GM15510 (cell line): ENCODE measurements around the gene APMAP.

ENCODE experiments used
- POLR2A ChIP-seq: IDR thresholded peaks from 3 replicates; pipeline ENCODE4 v1.6.1; 2011; ENCODE audit warnings: borderline replicate concordance; ENCODE audit not compliant: insufficient read length; ENCODE audit errors: extremely low read depth

The APMAP gene

DNA sequence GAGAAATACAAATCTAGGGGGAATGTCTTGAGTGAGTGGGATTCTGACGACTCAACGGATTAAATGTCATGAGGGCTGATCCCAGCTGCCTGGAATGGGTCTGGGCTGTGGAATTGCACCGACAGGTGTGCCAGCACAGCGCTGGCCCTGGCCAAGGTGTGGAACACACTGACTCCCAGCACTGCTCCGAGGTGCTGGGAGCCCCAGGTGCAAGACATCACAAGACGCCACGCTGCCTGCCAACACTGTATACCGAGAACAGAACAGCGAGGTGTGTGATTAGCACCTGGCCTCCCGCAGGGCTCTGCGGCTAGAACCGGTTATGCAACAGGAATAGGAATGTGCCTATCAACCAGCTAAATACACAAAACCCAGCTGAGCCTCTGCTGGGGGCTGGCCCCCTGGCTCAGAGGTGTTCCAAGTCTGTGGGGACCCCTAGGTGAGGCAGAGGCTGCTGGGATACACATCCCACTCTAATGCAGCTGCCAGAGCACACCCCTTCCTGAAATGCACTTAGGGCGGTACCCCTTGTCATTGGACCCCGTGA, 24.8 kb upstream of the APMAP start:
- no peak for TF ChIP-seq POLR2A

- TF ChIP-seq POLR2A, result no peak
Observed at GRCh38 chr20:25016471-25016870, 23.9 kb upstream of the APMAP start.

GRCh38 chr20:25015986-25016385, 23.4 kb upstream of the APMAP start:
- TF ChIP-seq POLR2A, result no peak

GRCh38 chr20:25014816-25015215, 22.3 kb upstream of the APMAP start:
- no peak for TF ChIP-seq POLR2A

- TF ChIP-seq POLR2A, result no peak
Observed at GRCh38 chr20:25013478-25014380, 21.2 kb upstream of the APMAP start.

DNA sequence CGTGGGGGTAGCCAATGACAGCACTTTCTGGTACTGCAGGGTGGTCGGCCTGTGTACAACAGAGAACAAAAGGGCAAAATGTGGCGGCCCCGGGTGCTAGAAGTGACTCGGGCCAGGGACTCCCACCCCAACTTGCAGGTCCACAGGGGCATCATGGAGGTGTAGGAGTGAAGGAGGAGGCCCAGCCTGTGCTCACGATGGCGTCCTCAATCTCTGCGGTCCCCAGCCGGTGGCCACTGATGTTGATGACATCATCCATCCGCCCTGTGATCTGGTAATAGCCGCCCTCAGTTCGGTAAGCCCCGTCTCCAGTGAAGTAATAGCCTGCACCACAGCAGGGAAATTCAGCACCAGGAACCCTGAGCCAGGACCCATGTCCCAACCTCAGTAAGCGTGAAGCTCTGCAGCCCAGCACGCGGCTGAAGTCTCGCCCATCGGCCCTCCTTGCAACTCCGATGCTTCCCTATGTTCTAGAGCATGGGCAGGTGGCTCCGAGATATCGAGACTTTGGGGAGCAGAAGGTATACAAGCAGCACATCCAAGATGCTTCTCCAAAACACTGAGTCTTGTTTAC, 20.2 kb upstream of the APMAP start:
- TF ChIP-seq POLR2A, result no peak

- TF ChIP-seq POLR2A, result no peak
Observed at GRCh38 chr20:25011831-25012241, 19.3 kb upstream of the APMAP start.

GRCh38 chr20:25011261-25011660, 18.7 kb upstream of the APMAP start:
- TF ChIP-seq POLR2A, result no peak

GRCh38 chr20:25009218-25010145, 16.9 kb upstream of the APMAP start:
- no peak for TF ChIP-seq POLR2A

GRCh38 chr20:25008388-25009217, 16.1 kb upstream of the APMAP start:
- no peak for TF ChIP-seq POLR2A

- TF ChIP-seq POLR2A, result no peak
Observed at GRCh38 chr20:25007491-25008305, 15.1 kb upstream of the APMAP start.

- no peak for TF ChIP-seq POLR2A
Observed at GRCh38 chr20:25006431-25007167, 14.0 kb upstream of the APMAP start.
